Panc1 (cell line): ENCODE results near the gene MAMSTR. TPM values are rescaled to one million over a fixed set of nuclear protein-coding genes. Genes with fewer than 3 reads are reported as not detected.

Experiments
- ATAC-seq: fragments of 200-7000 bp; cut with Tn5 transposase; 2 replicates; pipeline ENCODE4 v1.9.1; 2020; ENCODE audit warnings: mild to moderate bottlenecking, moderate library complexity
- Bru-seq: library from RNA; stranded (reverse); fragments of 400-500 nt; gene quantifications from one replicate; lab custom pipeline; 2021; lab: Mats Ljungman, UMichigan
- BruChase-seq, 2 experiments: library from RNA; stranded (reverse); fragments of 400-500 nt; gene quantifications; one replicate each; lab custom pipeline; 2021; lab: Mats Ljungman, UMichigan
- BruUV-seq: library from RNA; stranded (reverse); fragments of 400-500 nt; replicated peaks from 2 replicates; lab custom pipeline; 2021; lab: Mats Ljungman, UMichigan
- CTCF ChIA-PET: fragments of 300-600 bp; sonication (Branson Sonifier 250); formaldehyde crosslinking; loops from one replicate; lab custom pipeline; 2022; ENCODE audit warnings: antibody characterized with exemption; lab: Charles Lee
- POLR2A ChIA-PET: fragments of 300-600 bp; sonication (Branson Sonifier 250); formaldehyde crosslinking; loops from one replicate; lab custom pipeline; 2022; ENCODE audit warnings: antibody characterized with exemption; lab: Charles Lee
- DNase-seq: peaks from one replicate; pipeline ENCODE4 v3.0.0-alpha.2; 2010; ENCODE audit warnings: low read depth, low spot score
- H3K27ac ChIP-seq: 2 replicates; pipeline ENCODE4 v1.5.1; 2011; ENCODE audit warnings: mild to moderate bottlenecking, low read length, inconsistent platforms
- H3K27me3 ChIP-seq: fragments of 200-500 bp; sonication (Bioruptor generic); 2 replicates; pipeline ENCODE4 v1.6.0; 2014; ENCODE audit warnings: low read length, inconsistent platforms; ENCODE audit not compliant: control insufficient read depth, insufficient read depth
- H3K36me3 ChIP-seq: fragments of 200-500 bp; sonication (Bioruptor generic); 2 replicates; pipeline ENCODE4 v1.5.1; 2014; ENCODE audit warnings: inconsistent platforms, mild to moderate bottlenecking, low read length, moderate library complexity; ENCODE audit not compliant: control insufficient read depth, insufficient read depth
- H3K4me1 ChIP-seq: 2 replicates; pipeline ENCODE4 v1.5.1; 2011; ENCODE audit warnings: inconsistent platforms, mild to moderate bottlenecking, low read length, moderate library complexity; ENCODE audit not compliant: control insufficient read depth, insufficient read depth
- H3K4me3 ChIP-seq, 2 experiments: 2 replicates each; pipeline ENCODE4 v1.5.1; 2011 to 2012; ENCODE audit warnings: low read depth in 2 of 2, low read length in 2 of 2, mild to moderate bottlenecking in 2 of 2, inconsistent platforms in 1 of 2, moderate library complexity in 1 of 2
- H3K9me3 ChIP-seq: fragments of 200-500 bp; sonication (Bioruptor generic); 2 replicates; pipeline ENCODE4 v1.5.1; 2014; ENCODE audit warnings: low read depth, mild to moderate bottlenecking, inconsistent platforms, low read length, moderate library complexity; ENCODE audit not compliant: control insufficient read depth, insufficient read depth
- POLR2AphosphoS5 ChIP-seq: IDR thresholded peaks from 2 replicates; pipeline ENCODE4 v1.6.1; 2012; ENCODE audit warnings: mild to moderate bottlenecking, low read depth, low read length, moderate library complexity
- REST ChIP-seq, 2 experiments: IDR thresholded peaks; 2 replicates each; pipeline ENCODE4 v1.6.1; 2011 to 2012; ENCODE audit warnings: low read depth in 2 of 2, control low read depth in 1 of 2, low read length in 1 of 2, mild to moderate bottlenecking in 1 of 2, moderate library complexity in 1 of 2; ENCODE audit not compliant: insufficient read depth in 1 of 2
- SIN3A ChIP-seq: IDR thresholded peaks from 2 replicates; pipeline ENCODE4 v1.6.1; 2012; ENCODE audit warnings: low read depth, mild to moderate bottlenecking, low read length, moderate library complexity, borderline replicate concordance; ENCODE audit not compliant: insufficient read depth
- TCF7L2 ChIP-seq: IDR thresholded peaks from 2 replicates; pipeline ENCODE4 v1.6.1; 2011; ENCODE audit warnings: mild to moderate bottlenecking, low read depth, low read length, inconsistent platforms
- in situ Hi-C: cut with HindIII; loops from 2 replicates; pipeline ENCODE4 v1.10.0; 2016; ENCODE audit warnings: low sequenced_read_pairs, low pct_unique_long_range_greater_than_20kb
- intact Hi-C: fragments of 100-400 bp; cut with micrococcal nuclease; formaldehyde crosslinking; loops from one replicate; pipeline ENCODE4 v1.10.0; 2022; ENCODE audit not compliant: unreplicated experiment
- long read RNA-seq: library from polyadenylated mRNA; unstranded; transcript quantifications from one replicate; pipeline ENCODE4 v2.0.0, GENCODE V29; 2021; ENCODE audit not compliant: unreplicated experiment
- polyA plus RNA-seq: library from polyadenylated mRNA; unstranded; fragments of >200 nt; gene quantifications from one replicate; pipeline ENCODE4 v1.2.1, GENCODE V29; 2012; ENCODE audit warnings: missing spikeins; ENCODE audit not compliant: insufficient read length
- total RNA-seq: library from RNA; stranded (reverse); gene quantifications from one replicate; pipeline ENCODE4 v1.2.1, GENCODE V29; 2021; ENCODE audit not compliant: unreplicated experiment
- TF ChIP-seq, protein P1 (sequence below): fragments of 450-650 bp; IDR thresholded peaks from 2 replicates; pipeline ENCODE4 v1.5.1; 2017; ENCODE audit warnings: mild to moderate bottlenecking

Gene MAMSTR, protein sequence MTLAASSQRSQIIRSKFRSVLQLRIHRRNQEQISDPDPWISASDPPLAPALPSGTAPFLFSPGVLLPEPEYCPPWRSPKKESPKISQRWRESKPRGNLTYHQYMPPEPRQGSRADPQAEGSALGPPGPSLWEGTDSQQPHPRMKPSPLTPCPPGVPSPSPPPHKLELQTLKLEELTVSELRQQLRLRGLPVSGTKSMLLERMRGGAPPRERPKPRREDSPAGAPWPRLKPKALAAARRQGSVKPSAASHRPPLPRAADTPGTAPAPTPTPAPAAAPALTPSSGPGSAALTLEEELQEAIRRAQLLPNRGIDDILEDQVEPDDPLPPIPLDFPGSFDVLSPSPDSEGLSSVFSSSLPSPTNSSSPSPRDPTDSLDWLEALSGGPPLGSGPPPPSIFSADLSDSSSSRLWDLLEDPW
- 3.3 TPM for total RNA-seq
- polyA plus RNA-seq: 5.8 TPM
- percentile 39 among the genes with signal in this experiment for Bru-seq, nascent RNA
- percentile 45 among the genes with signal in this experiment for BruChase-seq, experiment 1, labeled RNA remaining after a 2-hour chase
- percentile 40 among the genes with signal in this experiment for BruChase-seq, experiment 2, labeled RNA remaining after a 6-hour chase
- long read RNA-seq, partial matches to known transcripts: 3 of 4 reads
- long read RNA-seq, other reads (novel, unspliced or antisense): 0 of 4 reads

DNA sequence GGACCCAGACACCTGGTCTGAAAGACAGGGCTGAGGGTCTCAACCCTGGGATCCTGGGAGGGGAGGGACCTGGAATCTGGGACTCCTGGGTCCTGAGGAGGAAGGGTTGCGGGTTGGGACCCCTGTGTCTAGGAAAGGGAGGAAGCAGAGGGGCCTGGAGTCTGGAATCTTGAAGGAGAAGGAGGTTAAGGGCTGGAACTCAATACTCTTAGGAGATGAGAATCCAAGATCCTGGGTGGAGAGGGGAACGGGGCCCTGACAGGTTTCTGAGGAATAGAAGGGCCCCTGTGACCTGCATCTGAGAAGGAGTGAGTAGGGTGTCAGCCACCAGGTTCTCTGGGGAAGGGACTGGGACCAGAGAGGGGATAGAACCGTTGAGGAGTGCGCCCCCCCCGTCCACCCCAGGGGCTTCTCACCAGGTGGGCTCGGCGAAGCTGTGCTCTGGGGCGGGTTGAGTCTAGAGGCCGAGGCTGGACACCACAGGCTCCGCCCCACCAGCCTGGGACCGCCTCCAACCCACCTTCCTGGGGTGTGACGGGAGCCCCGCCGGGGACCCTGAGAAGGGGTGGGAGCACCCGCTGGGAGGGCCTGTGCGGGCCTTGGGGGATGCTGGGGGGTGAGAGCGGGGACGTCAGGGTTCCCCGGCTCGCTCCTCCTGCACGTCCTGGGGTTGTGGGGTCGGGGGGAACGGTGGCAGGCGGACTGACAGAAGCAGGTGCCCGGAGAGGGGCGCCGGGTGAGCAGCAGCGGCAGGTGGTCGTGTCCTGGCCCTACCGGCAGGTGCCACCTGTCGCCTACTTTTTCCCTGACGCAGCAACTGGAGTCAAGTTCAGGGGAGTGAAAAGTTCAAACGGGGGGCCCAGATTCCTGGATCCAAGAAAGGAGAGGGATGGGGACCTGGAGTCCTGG is at the start of gene MAMSTR:
MAMSTR (minus strand) TSS at position 463 of the 909 bp plus-strand sequence. CDS start 694 bp downstream, outside the sequence.
- Histone ChIP-seq H3K27ac (no peak within 1 kb of the TSS), H3K27me3 (no peaks in the 10 kb centered on the region), H3K4me3 (peak within 1 kb of the TSS; percentile 61), H3K9me3 (no peaks in the 10 kb centered on the region), H3K36me3 (no peaks in the 10 kb centered on the region), H3K4me1 (no peaks in the 10 kb centered on the region; the same call in 1 of the 2 replicates)
- ChIA-PET POLR2A (no interaction called here), CTCF (no interaction called here)
- no TSS peak for BruUV-seq
- no peak for DNase-seq
- ATAC-seq: no peak
- intact Hi-C loops (no loop called here), in situ Hi-C loops (no loop called here)
- TF ChIP-seq REST (IDR thresholded peaks at IDR 0.05; ENCODE audit: insufficient read depth in 1 of 2, low read depth in 2 of 2, low read length in 1 of 2) (no peak), SIN3A (no peak), TCF7L2 (no peak), POLR2AphosphoS5 (no peak)
- TF ChIP-seq, protein P1, sequence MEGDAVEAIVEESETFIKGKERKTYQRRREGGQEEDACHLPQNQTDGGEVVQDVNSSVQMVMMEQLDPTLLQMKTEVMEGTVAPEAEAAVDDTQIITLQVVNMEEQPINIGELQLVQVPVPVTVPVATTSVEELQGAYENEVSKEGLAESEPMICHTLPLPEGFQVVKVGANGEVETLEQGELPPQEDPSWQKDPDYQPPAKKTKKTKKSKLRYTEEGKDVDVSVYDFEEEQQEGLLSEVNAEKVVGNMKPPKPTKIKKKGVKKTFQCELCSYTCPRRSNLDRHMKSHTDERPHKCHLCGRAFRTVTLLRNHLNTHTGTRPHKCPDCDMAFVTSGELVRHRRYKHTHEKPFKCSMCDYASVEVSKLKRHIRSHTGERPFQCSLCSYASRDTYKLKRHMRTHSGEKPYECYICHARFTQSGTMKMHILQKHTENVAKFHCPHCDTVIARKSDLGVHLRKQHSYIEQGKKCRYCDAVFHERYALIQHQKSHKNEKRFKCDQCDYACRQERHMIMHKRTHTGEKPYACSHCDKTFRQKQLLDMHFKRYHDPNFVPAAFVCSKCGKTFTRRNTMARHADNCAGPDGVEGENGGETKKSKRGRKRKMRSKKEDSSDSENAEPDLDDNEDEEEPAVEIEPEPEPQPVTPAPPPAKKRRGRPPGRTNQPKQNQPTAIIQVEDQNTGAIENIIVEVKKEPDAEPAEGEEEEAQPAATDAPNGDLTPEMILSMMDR: no peak

- Histone ChIP-seq H3K4me3 (no peak overlapping the region), H3K9me3 (no peaks in the 10 kb centered on the region), H3K4me1 (no peaks in the 10 kb centered on the region), H3K27me3 (no peaks in the 10 kb centered on the region), H3K27ac (no peak overlapping the region), H3K36me3 (no peaks in the 10 kb centered on the region)
- TF ChIP-seq POLR2AphosphoS5: no peak
- no peak for TF ChIP-seq REST (IDR thresholded peaks at IDR 0.05; ENCODE audit: insufficient read depth in 1 of 2, low read depth in 2 of 2, low read length in 1 of 2)
- no peak for TF ChIP-seq TCF7L2
- TF ChIP-seq, protein P1: no peak
- TF ChIP-seq SIN3A: no peak
- ATAC-seq: no peak
- CTCF ChIA-PET: no interaction called here
- BruUV-seq: no TSS peak
- POLR2A ChIA-PET: no interaction called here
- in situ Hi-C loops (no loop called here), intact Hi-C loops (no loop called here)
- no peak for DNase-seq
Measured at GRCh38 chr19:48768994-48769713, 49.6 kb upstream of the MAMSTR start.
